Measurements from ENCODE around the gene TBC1D23. TPM values are rescaled to one million over a fixed set of nuclear protein-coding genes. Genes with fewer than 3 reads are reported as not detected.

Gene TBC1D23
- total and polyA plus RNA-seq, 4 donors = 8.7 to 30.3 (median 17.8) TPM

DNA sequence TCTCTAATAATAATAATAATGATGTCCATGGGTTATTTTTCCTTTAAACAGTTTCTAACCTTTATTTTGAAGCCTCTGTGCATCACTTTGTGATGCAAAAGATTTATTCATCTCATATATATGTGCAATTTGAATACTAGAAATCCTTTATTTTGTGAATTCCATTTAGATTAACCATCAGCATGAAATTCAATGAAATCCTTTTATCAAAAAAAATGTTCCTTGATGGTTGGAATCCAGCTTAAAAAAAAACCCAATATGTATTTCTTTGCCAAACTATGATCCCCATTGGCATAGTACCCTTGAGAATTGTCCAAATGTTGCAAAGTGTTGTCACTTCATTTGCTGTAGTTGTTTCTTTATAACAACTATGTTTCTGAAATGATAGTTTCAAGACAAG is 7.4 kb downstream of the TBC1D23 start:
- no peaks in the 10 kb centered on the region for H3K9me3 ChIP-seq (ENCODE audit: control insufficient read depth in 4 of 4, low read length in 3 of 4)
- TF ChIP-seq JUND (IDR thresholded peaks at IDR 0.05) (no peak), FOXA1 (IDR thresholded peaks at IDR 0.05) (no peak), HNF4A (conservative IDR thresholded peaks at IDR 0.05) (no peak), NR2F2 (IDR thresholded peaks at IDR 0.05) (no peak), RXRA (IDR thresholded peaks at IDR 0.05) (no peak), RAD21 (IDR thresholded peaks at IDR 0.05) (no peak), EGR1 (IDR thresholded peaks at IDR 0.05; ENCODE audit: low read depth in 2 of 2) (no peak), HNF4G (IDR thresholded peaks at IDR 0.05) (no peak), TAF1 (conservative IDR thresholded peaks at IDR 0.05) (no peak), YY1 (IDR thresholded peaks at IDR 0.05) (no peak), FOXA2 (IDR thresholded peaks at IDR 0.05) (no peak), GABPA (IDR thresholded peaks at IDR 0.05 in 1 of 2, conservative IDR thresholded peaks at IDR 0.05 in 1 of 2) (no peak), SP1 (IDR thresholded peaks at IDR 0.05) (no peak), REST (IDR thresholded peaks at IDR 0.05) (no peak), ATF3 (IDR thresholded peaks at IDR 0.05) (no peak)
- TF ChIP-seq, protein P1, sequence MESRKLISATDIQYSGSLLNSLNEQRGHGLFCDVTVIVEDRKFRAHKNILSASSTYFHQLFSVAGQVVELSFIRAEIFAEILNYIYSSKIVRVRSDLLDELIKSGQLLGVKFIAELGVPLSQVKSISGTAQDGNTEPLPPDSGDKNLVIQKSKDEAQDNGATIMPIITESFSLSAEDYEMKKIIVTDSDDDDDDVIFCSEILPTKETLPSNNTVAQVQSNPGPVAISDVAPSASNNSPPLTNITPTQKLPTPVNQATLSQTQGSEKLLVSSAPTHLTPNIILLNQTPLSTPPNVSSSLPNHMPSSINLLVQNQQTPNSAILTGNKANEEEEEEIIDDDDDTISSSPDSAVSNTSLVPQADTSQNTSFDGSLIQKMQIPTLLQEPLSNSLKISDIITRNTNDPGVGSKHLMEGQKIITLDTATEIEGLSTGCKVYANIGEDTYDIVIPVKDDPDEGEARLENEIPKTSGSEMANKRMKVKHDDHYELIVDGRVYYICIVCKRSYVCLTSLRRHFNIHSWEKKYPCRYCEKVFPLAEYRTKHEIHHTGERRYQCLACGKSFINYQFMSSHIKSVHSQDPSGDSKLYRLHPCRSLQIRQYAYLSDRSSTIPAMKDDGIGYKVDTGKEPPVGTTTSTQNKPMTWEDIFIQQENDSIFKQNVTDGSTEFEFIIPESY (IDR thresholded peaks at IDR 0.05) = no peak
- TF ChIP-seq, protein P2, sequence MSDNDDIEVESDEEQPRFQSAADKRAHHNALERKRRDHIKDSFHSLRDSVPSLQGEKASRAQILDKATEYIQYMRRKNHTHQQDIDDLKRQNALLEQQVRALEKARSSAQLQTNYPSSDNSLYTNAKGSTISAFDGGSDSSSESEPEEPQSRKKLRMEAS (IDR thresholded peaks at IDR 0.05) = no peak
- no peak overlapping the region for H3K4me3 ChIP-seq (ENCODE audit: low read depth in 1 of 3, low read length in 3 of 3)
- no peaks in the 10 kb centered on the region for H3K36me3 ChIP-seq (ENCODE audit: control insufficient read depth in 4 of 4, insufficient read depth in 3 of 4, low read depth in 1 of 4, low read length in 3 of 4)
- H3K27ac ChIP-seq (ENCODE audit: low read depth in 1 of 2, low read length in 2 of 2) = no peak overlapping the region
- no peak for DNase-seq (ENCODE audit: low spot score)
- peaks cover 4 to 6% (median 5%) of the 10 kb centered on the region in 4 donors for H3K4me1 ChIP-seq (ENCODE audit: control insufficient read depth in 4 of 4, insufficient read depth in 4 of 4, low read length in 3 of 4)
- no peak overlapping the region for H3K9ac ChIP-seq (ENCODE audit: low read depth in 1 of 2, low read length in 2 of 2)
- H3K27me3 ChIP-seq (ENCODE audit: control insufficient read depth in 4 of 4, insufficient read depth in 4 of 4, low read length in 3 of 4) = no peaks in the 10 kb centered on the region

DNA sequence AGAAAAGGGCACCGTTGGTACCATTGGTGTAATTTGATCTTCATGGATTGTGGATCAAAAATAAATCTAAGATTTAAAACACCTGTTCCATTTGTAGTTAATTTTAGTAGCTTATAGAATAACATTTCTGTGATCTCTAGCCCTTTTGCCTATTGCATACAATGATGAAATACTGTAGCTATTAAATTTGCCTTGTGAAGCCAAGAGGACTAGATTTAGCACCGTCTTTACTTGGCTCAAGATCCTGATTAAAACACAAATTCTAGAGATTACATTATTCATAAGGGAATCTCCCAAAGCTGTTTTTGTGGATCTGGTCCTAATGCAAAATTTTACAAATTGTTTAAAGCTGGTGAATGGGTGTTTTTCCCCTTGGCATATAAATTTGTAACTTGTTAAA is 8.2 kb downstream of the TBC1D23 start:
- Histone ChIP-seq H3K27ac (ENCODE audit: low read depth in 1 of 2, low read length in 2 of 2) (no peak overlapping the region), H3K9ac (ENCODE audit: low read depth in 1 of 2, low read length in 2 of 2) (no peak overlapping the region), H3K4me1 (ENCODE audit: control insufficient read depth in 4 of 4, insufficient read depth in 4 of 4, low read length in 3 of 4) (peaks cover 0 to 3% (median 1%) of the 10 kb centered on the region in 4 donors)

More for the DNA sequence above, 8.2 kb downstream of the TBC1D23 start:
- Histone ChIP-seq H3K27me3 (ENCODE audit: control insufficient read depth in 4 of 4, insufficient read depth in 4 of 4, low read length in 3 of 4) (no peaks in the 10 kb centered on the region), H3K36me3 (ENCODE audit: control insufficient read depth in 4 of 4, insufficient read depth in 3 of 4, low read depth in 1 of 4, low read length in 3 of 4) (no peaks in the 10 kb centered on the region), H3K9me3 (ENCODE audit: control insufficient read depth in 4 of 4, low read length in 3 of 4) (no peaks in the 10 kb centered on the region), H3K4me3 (ENCODE audit: low read depth in 1 of 3, low read length in 3 of 3) (no peak overlapping the region)
- TF ChIP-seq EGR1 (IDR thresholded peaks at IDR 0.05; ENCODE audit: low read depth in 2 of 2) (no peak), CTCF (IDR thresholded peaks at IDR 0.05; ENCODE audit: low read depth, low read length, missing input control) (no peak), GABPA (IDR thresholded peaks at IDR 0.05 in 1 of 2, conservative IDR thresholded peaks at IDR 0.05 in 1 of 2) (no peak)
- 45% methylated on average over 2 of the region's 2 CpGs for WGBS
- DNase-seq (ENCODE audit: low spot score) = no peak

All from liver (tissue), 9 donors.